GM12872 (cell line): Measurements from ENCODE around the gene DLG1.

ENCODE experiments used
- CTCF ChIP-seq: IDR thresholded peaks from 3 replicates; pipeline ENCODE4 v1.5.1; 2011; ENCODE audit warnings: low read depth, mild to moderate bottlenecking, low read length, moderate library complexity; ENCODE audit not compliant: insufficient read depth

Gene DLG1

GRCh38 chr3:197257711-197258110, 40.7 kb downstream of the DLG1 start:
- no peak for TF ChIP-seq CTCF

- TF ChIP-seq CTCF: peak; percentile 48; the same call in 2 of the 3 replicates
These were observed 41.5 kb downstream of the DLG1 start for GRCh38 chr3:197256836-197257444.

- TF ChIP-seq CTCF: no peak
These were observed 42.3 kb downstream of the DLG1 start for GRCh38 chr3:197256104-197256503.

- no peak for TF ChIP-seq CTCF
These were observed 45.0 kb downstream of the DLG1 start for GRCh38 chr3:197253238-197253947.

GRCh38 chr3:197249542-197249941, 48.9 kb downstream of the DLG1 start:
- TF ChIP-seq CTCF: no peak

GRCh38 chr3:197248341-197248740, 50.1 kb downstream of the DLG1 start:
- no peak for TF ChIP-seq CTCF

- TF ChIP-seq CTCF: no peak
These were observed 53.7 kb downstream of the DLG1 start for GRCh38 chr3:197244751-197245150.
